Stimulated activated CD8-positive, alpha-beta memory T cell treated with anti-CD3 and anti-CD28 coated beads, Interleukin-2, amount 100 ng/mL, for 1 hour (primary cell): ENCODE data around the gene ZNF670.

ENCODE experiments used
- DNase-seq, 2 donors: peaks; one replicate each; pipeline ENCODE4 v3.0.0-alpha.2; 2020; ENCODE audit warnings: low read depth in 2 of 2

The ZNF670 gene

GRCh38 chr1:247103859-247104591, 25.4 kb upstream of the ZNF670 start, which contains the start of gene ZNF669:
Gene ZNF669, minus strand, starts transcription at chr1:247104356. Its CDS starts 157 bp downstream, at chr1:247104199.
- DNase-seq: peak; percentile 79 to 81

- DNase-seq: no peak
These were observed 23.8 kb upstream of the ZNF670 start for GRCh38 chr1:247102381-247102780.

- DNase-seq: no peak
These were observed 22.2 kb upstream of the ZNF670 start for GRCh38 chr1:247100676-247101279.

GRCh38 chr1:247096958-247097357, 18.3 kb upstream of the ZNF670 start:
- no peak for DNase-seq

- DNase-seq: no peak
These were observed 17.9 kb upstream of the ZNF670 start for GRCh38 chr1:247096544-247096943.

GRCh38 chr1:247096112-247096511, 17.5 kb upstream of the ZNF670 start:
- DNase-seq: no peak

GRCh38 chr1:247090455-247090854, 11.8 kb upstream of the ZNF670 start:
- DNase-seq: no peak

GRCh38 chr1:247089616-247090375, 11.2 kb upstream of the ZNF670 start:
- no peak for DNase-seq

GRCh38 chr1:247088967-247089366, 10.4 kb upstream of the ZNF670 start:
- no peak for DNase-seq

- no peak for DNase-seq
These were observed 8.6 kb upstream of the ZNF670 start for GRCh38 chr1:247087256-247087655.

- DNase-seq: no peak
These were observed 6.7 kb upstream of the ZNF670 start for GRCh38 chr1:247085310-247085709.

GRCh38 chr1:247084771-247085170, 6.2 kb upstream of the ZNF670 start:
- no peak for DNase-seq

GRCh38 chr1:247079141-247079874, 697 bp upstream of the ZNF670 start:
- no peak for DNase-seq

- no peak for DNase-seq
These were observed 744 bp downstream of the ZNF670 start for GRCh38 chr1:247077876-247078257.

- no peak for DNase-seq
These were observed 1.4 kb downstream of the ZNF670 start for GRCh38 chr1:247077213-247077612.

- DNase-seq: no peak
These were observed 8.0 kb downstream of the ZNF670 start for GRCh38 chr1:247070645-247071044.

- DNase-seq: no peak
These were observed 14.3 kb downstream of the ZNF670 start for GRCh38 chr1:247064304-247064703.

- DNase-seq: no peak
These were observed 17.8 kb downstream of the ZNF670 start for GRCh38 chr1:247060771-247061170.

- no peak for DNase-seq
These were observed 22.5 kb downstream of the ZNF670 start for GRCh38 chr1:247056071-247056470.

- DNase-seq: no peak
These were observed 23.6 kb downstream of the ZNF670 start for GRCh38 chr1:247054992-247055415.

GRCh38 chr1:247047702-247048101, 30.9 kb downstream of the ZNF670 start:
- DNase-seq: no peak

- no peak for DNase-seq
These were observed 31.4 kb downstream of the ZNF670 start for GRCh38 chr1:247047260-247047659.
